A549 (cell line): Measurements from ENCODE around the gene ESYT2. TPM values are rescaled to one million over a fixed set of nuclear protein-coding genes. Genes with fewer than 3 reads are reported as not detected.
A peak's percentile ranks its signal among the peaks of the same experiment; 100 is the strongest.

Experiments
- ATAC-seq, 2 experiments: fragments of 200-7000 bp in 1 of 2; fragments of >200 bp in 1 of 2; cut with Nextera tagmentation in 1 of 2; cut with Tn5 transposase in 1 of 2; 3 replicates each; pipeline versions ENCODE4 v1.8.0 to v1.9.1; 2018 to 2020; ENCODE audit warnings: mild to moderate bottlenecking in 1 of 2, moderate library complexity in 1 of 2
- CTCF ChIA-PET: fragments of 300-600 bp; sonication (Branson Sonifier 250); formaldehyde crosslinking; extraction: SDS; loops from one replicate; lab custom pipeline; 2021; ENCODE audit warnings: antibody characterized with exemption, inconsistent platforms; lab: Yijun Ruan, JAX
- POLR2A ChIA-PET: fragments of 350-600 bp; formaldehyde crosslinking; extraction: SDS; loops from one replicate; lab custom pipeline; 2021; ENCODE audit warnings: antibody characterized with exemption, inconsistent platforms; lab: Yijun Ruan, JAX
- DNase-seq, 2 experiments: peaks; one replicate each; pipeline versions ENCODE4 v3.0.0 to v3.0.0-alpha.2; 2011 to 2016; ENCODE audit warnings: low read depth in 1 of 2, low spot score in 1 of 2
- FAIRE-seq: peaks from 2 replicates; lab custom pipeline; 2011; peaks lifted over from hg19 to GRCh38; lab: Jason Lieb, UNC
- H3K27ac ChIP-seq, 2 experiments: fragments of >200 bp; sonication (Bioruptor Twin); formaldehyde crosslinking; 3 replicates each; pipeline ENCODE4 v1.5.1; 2016 to 2017
- H3K4me1 ChIP-seq: fragments of >200 bp; sonication (Bioruptor Twin); formaldehyde crosslinking; 3 replicates; pipeline ENCODE4 v1.6.1; 2016
- H3K4me2 ChIP-seq: fragments of >200 bp; sonication (Bioruptor Twin); formaldehyde crosslinking; 3 replicates; pipeline ENCODE4 v1.6.1; 2016
- H3K4me3 ChIP-seq: fragments of >200 bp; sonication (Bioruptor Twin); formaldehyde crosslinking; 3 replicates; pipeline ENCODE4 v1.5.1; 2016
- H3K9me3 ChIP-seq: fragments of >200 bp; sonication (Bioruptor Twin); formaldehyde crosslinking; 3 replicates; pipeline ENCODE4 v1.6.1; 2016
- CBX8 ChIP-seq: fragments of 200-600 bp; sonication (generic); IDR thresholded peaks from 2 replicates; pipeline ENCODE4 v1.6.1; 2016
- CTCF ChIP-seq: fragments of >200 bp; sonication (Bioruptor Twin); formaldehyde crosslinking; IDR thresholded peaks from 3 replicates; pipeline ENCODE4 v1.5.1; 2016
- ELK1 ChIP-seq: fragments of 150-350 bp; IDR thresholded peaks from 2 replicates; pipeline ENCODE4 v1.6.1; 2014; ENCODE audit warnings: low read depth, mild to moderate bottlenecking, low read length
- EP300 ChIP-seq, 2 experiments: fragments of >200 bp; sonication (Bioruptor Twin); formaldehyde crosslinking; IDR thresholded peaks; 2 replicates in 1 of 2; 3 replicates in 1 of 2; pipeline ENCODE4 v1.6.1; 2016 to 2017
- ESRRA ChIP-seq: fragments of 150-350 bp; IDR thresholded peaks from 2 replicates; pipeline ENCODE4 v1.6.1; 2014; ENCODE audit warnings: mild to moderate bottlenecking, low read length, borderline replicate concordance
- FOXS1 ChIP-seq: fragments of 250-450 bp; sonication (Bioruptor Pico); IDR thresholded peaks from 2 replicates; pipeline ENCODE4 v1.5.0; 2020; ENCODE audit warnings: mild to moderate bottlenecking, moderate library complexity
- HEYL ChIP-seq: fragments of 250-450 bp; sonication (Bioruptor Pico); IDR thresholded peaks from 2 replicates; pipeline ENCODE4 v1.8.0; 2021; ENCODE audit warnings: mild to moderate bottlenecking, moderate library complexity
- MAX ChIP-seq: IDR thresholded peaks from 2 replicates; pipeline ENCODE4 v1.6.1; 2012
- NFE2L2 ChIP-seq: fragments of 150-350 bp; conservative IDR thresholded peaks from 2 replicates; pipeline ENCODE4 v1.6.1; 2014; ENCODE audit warnings: low read length
- PHF8 ChIP-seq: fragments of 200-600 bp; sonication (generic); IDR thresholded peaks from 2 replicates; pipeline ENCODE4 v1.6.1; 2016; ENCODE audit warnings: low read depth, mild to moderate bottlenecking, antibody characterized with exemption, moderate library complexity, borderline replicate concordance
- POLR2AphosphoS2 ChIP-seq: conservative IDR thresholded peaks from 2 replicates; pipeline ENCODE4 v1.6.1; 2012; ENCODE audit warnings: low read length, improper control_type of control experiment, inconsistent platforms
- RARB ChIP-seq: fragments of 250-450 bp; sonication (Bioruptor Pico); IDR thresholded peaks from 2 replicates; pipeline ENCODE4 v1.8.0; 2021; ENCODE audit warnings: mild to moderate bottlenecking, moderate library complexity
- SMC3 ChIP-seq: fragments of >200 bp; sonication (Bioruptor Twin); formaldehyde crosslinking; IDR thresholded peaks from 3 replicates; pipeline ENCODE4 v1.6.1; 2018; ENCODE audit warnings: inconsistent platforms
- USF2 ChIP-seq: fragments of 450-650 bp; IDR thresholded peaks from 2 replicates; pipeline ENCODE4 v1.6.1; 2014; ENCODE audit warnings: antibody characterized with exemption
- ZC3H11A ChIP-seq: fragments of 450-650 bp; IDR thresholded peaks from 2 replicates; pipeline ENCODE4 v1.6.1; 2014; ENCODE audit warnings: antibody characterized with exemption, mild to moderate bottlenecking
- ZFP36 ChIP-seq: fragments of 450-650 bp; IDR thresholded peaks from 2 replicates; pipeline ENCODE4 v1.6.1; 2014; ENCODE audit warnings: borderline replicate concordance; ENCODE audit not compliant: partially characterized antibody
- ZNF302 ChIP-seq: fragments of 250-450 bp; sonication (Bioruptor Pico); IDR thresholded peaks from 2 replicates; pipeline ENCODE4 v1.9.0; 2021; ENCODE audit warnings: inconsistent platforms, mild to moderate bottlenecking, moderate library complexity
- WGBS: methylation state at CpG from one replicate; pipeline ENCODE4 v1.1.6; 2017; ENCODE audit errors: missing lambda C conversion rate; 5-methylcytosine and 5-hydroxymethylcytosine counted together
- polyA plus RNA-seq, 4 experiments: library from polyadenylated mRNA; depleted of rRNA in 3 of 4; stranded (reverse); fragments of >200 nt; fragmentation: RNase III in 1 of 4; extraction: RNeasy Plus Mini Kit Qiagen cat#74134 plus additional on column Dnase treatment in 1 of 4; gene quantifications; 2 replicates in 3 of 4; 3 replicates in 1 of 4; pipeline ENCODE4 v1.2.3, GENCODE V29; 2011 to 2017

ESYT2 gene
- polyA plus RNA-seq, 2 of the 4 experiments (the other 2 are of a cell fraction) = 45.8 to 77.0 TPM

- peaks cover 21% of the 10 kb centered on the region for H3K4me1 ChIP-seq
- ChIA-PET CTCF (interaction anchor here (0.6 to 1.2 kb wide), 3 partner anchors 22 to 99 kb away, joined by 3 read pairs; no protein-coding TSS in a partner anchor), POLR2A (interaction anchor here (0.6 kb wide), 1 partner anchor 172 kb away, joined by 4 read pairs; no protein-coding TSS in a partner anchor)
- H3K9me3 ChIP-seq = no peaks in the 10 kb centered on the region
- no peak for FAIRE-seq
- 0 out of 3 replicates have a peak overlapping the region, but pooled peaks have one; percentile 1 for H3K4me3 ChIP-seq
- peak overlapping the region; percentile 28 to 85; a peak in 2 of 6 replicates for H3K27ac ChIP-seq
- 91% methylated on average over 5 of the region's 5 CpGs for WGBS
- ATAC-seq = no peak
- no peak for TF ChIP-seq FOXS1
- no peak for TF ChIP-seq ZNF302 (CRISPR knock-in tag)
- TF ChIP-seq RARB = no peak
- no peak for TF ChIP-seq SMC3
- TF ChIP-seq MAX = no peak
- no peak for TF ChIP-seq CTCF
- no peak for TF ChIP-seq ZC3H11A
- TF ChIP-seq ESRRA = no peak
- TF ChIP-seq EP300 (IDR thresholded peaks at IDR 0.05) = no peak
- no peak for TF ChIP-seq USF2
- TF ChIP-seq CBX8 = no peak
- TF ChIP-seq NFE2L2 = no peak
- no peak for TF ChIP-seq HEYL (CRISPR knock-in tag)
- no peak for TF ChIP-seq ELK1
- DNase-seq = peak in 1 of 2 experiments; percentile 29
- H3K4me2 ChIP-seq = peak overlapping the region; percentile 85
These were observed 29.5 kb upstream of the ESYT2 start for GRCh38 chr7:158858592-158859503.

- peak overlapping the region; percentile 73 for H3K4me3 ChIP-seq
- ATAC-seq = peak in 1 of 2 experiments; percentile 59; a peak in 4 of 6 replicates
- POLR2A ChIA-PET = no interaction called here
- peak in 1 of 2 experiments; percentile 41 for DNase-seq
- H3K9me3 ChIP-seq = no peaks in the 10 kb centered on the region
- TF ChIP-seq ZNF302 (CRISPR knock-in tag) (no peak), POLR2AphosphoS2 (no peak), PHF8 (peak; percentile 57; the same call in 1 of the 2 replicates), ZFP36 (no peak)
- peak overlapping the region; percentile 85 to 89 for H3K27ac ChIP-seq
- H3K4me2 ChIP-seq = peak overlapping the region; percentile 85
- WGBS = 19% methylated on average over 12 of the region's 31 CpGs
- CTCF ChIA-PET = interaction anchor here (0.7 to 1.1 kb wide), 2 partner anchors 69 to 74 kb away, joined by 3 read pairs; no protein-coding TSS in a partner anchor
- no peak for FAIRE-seq
- H3K4me1 ChIP-seq = peaks cover 21% of the 10 kb centered on the region
These were observed 27.8 kb upstream of the ESYT2 start for GRCh38 chr7:158856883-158857668.
